Kidney capillary endothelial cell (primary cell): ENCODE results near the gene MEAK7.
A peak's percentile ranks its signal among the peaks of the same experiment; 100 is the strongest.

Experiments used
- DNase-seq: peaks from one replicate; pipeline ENCODE4 v3.0.0-alpha.2; 2018; ENCODE audit warnings: low spot score

MEAK7 gene, protein sequence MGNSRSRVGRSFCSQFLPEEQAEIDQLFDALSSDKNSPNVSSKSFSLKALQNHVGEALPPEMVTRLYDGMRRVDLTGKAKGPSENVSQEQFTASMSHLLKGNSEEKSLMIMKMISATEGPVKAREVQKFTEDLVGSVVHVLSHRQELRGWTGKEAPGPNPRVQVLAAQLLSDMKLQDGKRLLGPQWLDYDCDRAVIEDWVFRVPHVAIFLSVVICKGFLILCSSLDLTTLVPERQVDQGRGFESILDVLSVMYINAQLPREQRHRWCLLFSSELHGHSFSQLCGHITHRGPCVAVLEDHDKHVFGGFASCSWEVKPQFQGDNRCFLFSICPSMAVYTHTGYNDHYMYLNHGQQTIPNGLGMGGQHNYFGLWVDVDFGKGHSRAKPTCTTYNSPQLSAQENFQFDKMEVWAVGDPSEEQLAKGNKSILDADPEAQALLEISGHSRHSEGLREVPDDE

DNA sequence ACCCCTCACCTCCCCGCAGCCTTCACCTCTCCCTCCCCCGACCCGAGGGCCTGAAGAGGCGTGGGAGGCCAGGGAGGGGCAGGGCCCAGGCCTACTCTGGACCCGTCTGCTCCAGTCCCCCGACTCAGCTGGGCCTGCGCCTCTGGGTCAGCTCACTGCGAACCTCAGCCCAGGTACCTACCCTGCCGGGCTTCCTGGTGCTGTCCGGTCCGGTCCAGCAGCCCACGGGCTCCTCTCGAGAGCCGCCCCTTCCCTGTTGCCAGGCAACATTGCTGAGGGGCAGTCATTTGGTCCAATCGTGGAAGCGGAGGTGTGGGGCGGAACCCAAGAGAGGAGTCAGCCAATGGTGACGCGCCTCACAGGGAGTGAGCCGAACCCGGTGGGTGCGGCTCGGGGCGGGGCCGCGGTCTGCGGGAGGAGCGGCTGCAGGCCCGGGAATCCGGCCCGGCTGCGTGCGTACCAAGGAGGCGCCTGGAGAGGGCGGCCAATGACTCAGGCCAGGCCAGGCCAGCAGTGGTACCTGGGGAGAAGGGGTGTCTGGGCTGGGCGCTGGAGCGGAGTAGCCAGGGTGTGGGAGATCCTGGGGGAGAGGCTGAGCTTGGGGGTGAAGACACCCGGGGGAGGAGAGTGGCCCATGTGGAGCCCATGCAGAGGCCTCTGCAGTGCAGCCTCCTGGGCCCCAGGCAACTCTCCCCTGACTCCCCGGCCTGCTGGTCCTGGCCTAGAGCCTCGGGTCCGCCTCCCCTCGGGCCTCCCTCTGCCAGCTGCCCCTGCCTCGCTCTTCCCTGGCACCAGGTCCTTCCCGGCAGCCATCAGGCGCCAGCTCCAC, at the start of gene MEAK7:
TSS of gene MEAK7 (minus strand) at position 240 of the 829 bp plus-strand sequence. CDS start 6,573 bp downstream, outside the sequence.
- DNase-seq: peak; percentile 98

DNA sequence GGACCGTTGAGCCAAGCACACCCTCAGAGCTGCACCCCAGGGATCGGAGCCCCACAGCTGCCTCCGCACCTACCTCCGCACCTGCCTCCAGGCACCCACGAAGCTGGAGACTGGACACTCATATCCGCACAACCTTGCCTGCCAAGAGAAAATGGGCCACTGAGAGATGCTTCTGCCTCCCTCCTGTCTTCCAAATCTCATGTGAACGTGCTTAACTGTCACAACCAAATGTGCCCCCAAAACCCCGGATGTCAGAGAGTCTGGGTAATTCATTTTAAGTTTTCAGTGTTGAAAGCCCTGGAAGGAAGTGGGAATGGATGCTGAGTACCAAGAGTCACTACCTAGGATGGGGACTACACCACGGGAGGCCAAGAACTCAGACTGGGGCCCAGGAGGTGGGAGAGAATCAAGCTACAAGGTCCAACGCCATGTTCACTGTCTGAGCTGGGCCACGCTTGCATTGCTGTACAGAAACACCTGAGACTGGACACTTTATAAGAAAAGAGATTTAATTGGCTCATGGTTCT, 49.5 kb upstream of the MEAK7 start:
- DNase-seq: no peak

DNA sequence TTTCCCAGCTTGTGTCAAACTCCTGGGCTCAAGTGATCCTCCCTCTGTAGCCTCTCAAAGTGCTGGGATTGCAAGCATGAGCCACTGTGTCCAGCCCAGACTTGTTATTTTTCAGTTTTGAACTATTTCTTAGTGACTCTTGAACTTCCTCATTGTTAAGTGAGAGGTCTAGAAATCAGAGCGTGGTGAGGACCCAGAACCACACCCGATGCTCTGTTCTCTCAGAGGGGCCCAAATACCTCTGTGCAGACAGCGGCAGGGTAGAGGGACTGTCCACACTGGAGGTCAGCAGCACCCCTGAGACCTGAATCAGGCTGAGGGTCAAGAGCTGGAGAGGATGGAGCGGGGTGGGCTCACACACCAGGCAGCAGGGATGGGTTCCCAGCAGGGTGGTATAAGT, 47.7 kb upstream of the MEAK7 start:
- no peak for DNase-seq

DNA sequence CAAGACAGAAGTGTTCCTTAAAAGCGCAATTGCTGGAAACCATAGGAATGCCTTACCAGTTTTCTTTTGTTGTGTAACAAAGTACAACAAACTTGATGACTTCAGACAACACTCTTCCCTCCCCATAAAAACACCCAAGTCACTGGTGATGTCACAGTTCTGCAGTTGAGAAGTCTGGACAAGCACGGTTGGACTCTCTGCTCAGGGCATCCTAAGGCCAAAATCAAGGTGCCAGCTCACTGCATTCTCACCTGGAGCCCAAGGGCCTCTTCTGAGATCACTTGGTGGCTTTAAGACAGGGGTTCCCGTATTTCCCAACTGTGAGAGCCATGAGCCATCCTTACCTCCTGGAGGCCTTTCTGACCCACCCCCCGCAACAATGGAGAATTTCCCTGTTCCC, 45.6 kb upstream of the MEAK7 start:
- DNase-seq: peak; percentile 55

DNA sequence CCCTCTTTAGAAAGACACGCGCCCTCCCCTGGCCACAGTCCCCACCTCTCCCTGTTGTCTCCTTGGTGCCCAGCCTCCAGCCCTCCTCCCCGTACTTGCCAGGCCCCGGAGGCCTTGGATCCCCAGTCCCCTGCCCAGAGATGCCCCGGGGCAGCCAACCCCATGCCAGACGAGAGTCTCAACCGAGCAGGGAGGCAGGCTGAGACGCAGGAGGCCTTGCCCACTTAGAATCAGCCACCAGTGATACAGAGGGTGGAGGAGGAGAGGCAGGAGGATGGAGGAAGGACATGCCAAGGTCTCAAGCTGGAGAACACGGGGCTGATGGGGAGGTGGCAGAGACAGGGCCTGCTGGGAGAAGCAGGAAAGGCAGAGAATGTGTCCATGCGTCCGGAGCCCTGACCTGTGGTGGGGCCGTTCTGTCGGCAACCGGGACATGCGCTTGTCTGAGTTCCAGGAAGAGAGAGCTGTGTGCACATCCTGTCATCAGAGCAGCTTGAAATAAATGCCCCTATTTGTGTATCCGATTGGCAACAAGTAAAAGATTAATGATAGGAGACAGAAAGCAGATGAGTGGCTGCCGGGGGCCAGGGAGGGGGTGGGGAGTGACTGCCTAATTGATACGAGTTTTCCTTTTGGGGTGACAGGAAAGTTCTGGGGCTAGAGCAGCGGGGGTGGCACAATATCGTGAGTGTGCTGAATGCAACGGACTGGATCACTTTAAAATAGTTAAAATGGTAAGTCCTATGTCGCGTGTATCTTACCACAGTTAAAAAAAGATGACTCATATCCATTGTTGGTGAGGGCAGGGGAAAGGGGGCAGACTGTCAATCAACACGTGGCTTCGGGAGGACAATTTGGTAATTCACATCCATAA, 44.7 kb upstream of the MEAK7 start:
- peak; percentile 93 for DNase-seq

DNA sequence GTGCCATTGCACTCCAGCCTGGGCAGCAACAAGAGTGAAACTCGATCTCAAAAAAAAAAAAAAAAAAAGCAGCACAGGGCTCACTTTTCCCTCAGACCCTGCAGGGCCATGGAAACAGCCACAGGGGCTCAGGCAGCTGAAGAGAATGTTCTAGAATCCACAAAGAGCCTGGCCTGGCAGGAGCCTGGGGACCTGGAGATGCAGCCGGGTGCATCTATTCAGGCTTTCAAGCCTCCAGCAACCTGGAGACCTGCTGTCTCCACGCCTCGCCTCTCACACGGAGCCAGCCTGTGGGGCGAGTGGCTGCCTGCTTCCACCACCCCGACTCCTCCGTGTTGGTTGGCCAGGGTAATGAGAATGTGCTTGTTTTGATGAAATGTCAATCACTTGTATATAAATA, 44.0 kb upstream of the MEAK7 start:
- DNase-seq: no peak

DNA sequence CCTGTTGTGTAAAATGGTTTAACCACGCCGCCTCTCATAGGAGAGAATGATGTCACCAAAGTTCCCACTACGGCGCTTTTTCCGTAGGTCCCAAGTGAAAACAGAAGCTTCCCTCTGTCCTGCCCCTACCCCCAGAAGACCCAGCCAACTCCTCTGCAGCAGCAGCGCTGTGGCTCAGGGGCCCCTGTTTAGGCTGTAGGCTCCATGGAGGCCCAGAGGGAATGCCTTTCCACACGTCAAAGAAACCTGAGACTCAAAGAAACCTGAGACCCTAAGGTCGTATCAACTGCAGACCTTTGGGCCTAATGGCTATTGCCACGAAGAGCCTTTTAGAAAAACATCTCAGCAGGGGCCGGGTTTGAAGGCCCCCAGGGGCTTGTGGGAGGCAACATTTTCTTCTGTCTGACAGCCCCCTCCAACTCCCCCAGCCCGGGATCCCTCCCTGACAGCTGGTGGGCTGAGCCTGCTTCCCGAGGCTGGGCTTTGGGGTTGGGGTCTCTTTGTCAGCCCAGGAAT, 43.1 kb upstream of the MEAK7 start:
- DNase-seq: no peak

DNA sequence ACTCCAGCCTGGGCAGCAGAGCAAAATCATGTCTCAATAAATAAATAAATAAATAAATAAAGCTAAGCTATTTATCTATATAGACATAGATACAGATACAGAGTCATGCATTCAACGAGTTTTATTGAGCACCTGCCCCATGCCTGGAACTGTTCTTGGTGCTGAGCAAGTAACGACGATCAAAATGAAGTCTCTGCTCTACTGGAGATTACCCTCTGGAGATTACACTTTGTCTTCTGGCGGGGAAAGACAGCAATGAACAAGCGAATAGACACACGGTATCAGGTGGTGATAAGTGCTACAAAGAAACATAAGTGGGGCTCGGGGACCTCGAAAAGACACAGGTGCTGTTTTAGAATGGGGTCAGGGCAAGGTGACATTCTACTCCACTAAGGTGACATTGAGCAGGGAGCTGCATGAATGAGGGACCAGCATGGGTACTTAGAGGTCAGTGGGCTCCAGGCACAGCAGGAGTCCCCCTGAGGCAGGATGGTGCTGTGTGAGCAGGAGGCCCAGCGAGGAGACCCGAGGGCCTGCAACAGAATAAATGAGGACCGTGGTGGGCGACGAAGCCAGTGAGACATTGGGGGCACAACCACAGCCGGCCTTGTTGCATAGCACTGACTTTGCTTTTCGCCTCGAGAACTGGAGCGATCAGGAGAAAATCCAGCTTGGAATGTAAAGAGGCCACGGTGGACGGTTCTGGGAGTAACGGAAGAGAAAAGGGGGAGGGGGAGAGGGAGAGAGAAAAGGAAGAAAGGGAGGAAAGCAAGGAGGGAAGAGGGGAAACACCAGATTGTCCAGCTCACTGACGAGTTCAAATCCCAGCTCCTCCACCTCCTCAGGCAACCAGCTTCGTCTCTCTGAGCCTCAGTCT, 42.4 kb upstream of the MEAK7 start:
- DNase-seq: no peak

DNA sequence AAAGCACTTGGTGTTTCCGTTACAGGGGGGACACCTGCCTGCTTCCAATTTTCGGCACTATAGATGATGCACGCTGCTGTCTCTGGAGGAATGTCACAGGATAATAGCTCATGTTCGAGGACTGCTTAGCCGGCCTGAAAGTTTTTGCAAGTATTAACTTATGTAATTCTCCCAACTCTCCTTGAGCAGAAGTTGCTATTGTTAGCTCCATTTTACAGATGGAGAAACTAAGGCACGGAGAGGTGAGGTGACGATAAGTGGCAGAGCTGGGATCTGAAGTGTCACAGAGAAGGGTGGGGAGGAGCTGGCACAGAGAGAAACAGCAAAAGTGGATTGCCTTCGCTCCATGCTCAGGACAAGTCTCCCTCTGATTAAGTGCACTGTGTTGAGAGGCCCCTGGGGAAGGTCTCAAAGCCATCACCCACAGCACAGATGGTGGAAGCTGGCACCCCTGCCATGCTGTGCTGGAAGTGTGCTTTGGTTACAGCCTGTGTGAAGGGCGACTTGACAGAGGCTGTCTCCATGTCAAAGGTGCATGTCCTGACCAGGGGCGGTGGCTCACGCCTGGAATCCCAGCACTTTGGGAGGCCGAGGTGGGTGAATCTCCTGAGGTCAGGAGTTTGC, 40.8 kb upstream of the MEAK7 start:
- DNase-seq: no peak

DNA sequence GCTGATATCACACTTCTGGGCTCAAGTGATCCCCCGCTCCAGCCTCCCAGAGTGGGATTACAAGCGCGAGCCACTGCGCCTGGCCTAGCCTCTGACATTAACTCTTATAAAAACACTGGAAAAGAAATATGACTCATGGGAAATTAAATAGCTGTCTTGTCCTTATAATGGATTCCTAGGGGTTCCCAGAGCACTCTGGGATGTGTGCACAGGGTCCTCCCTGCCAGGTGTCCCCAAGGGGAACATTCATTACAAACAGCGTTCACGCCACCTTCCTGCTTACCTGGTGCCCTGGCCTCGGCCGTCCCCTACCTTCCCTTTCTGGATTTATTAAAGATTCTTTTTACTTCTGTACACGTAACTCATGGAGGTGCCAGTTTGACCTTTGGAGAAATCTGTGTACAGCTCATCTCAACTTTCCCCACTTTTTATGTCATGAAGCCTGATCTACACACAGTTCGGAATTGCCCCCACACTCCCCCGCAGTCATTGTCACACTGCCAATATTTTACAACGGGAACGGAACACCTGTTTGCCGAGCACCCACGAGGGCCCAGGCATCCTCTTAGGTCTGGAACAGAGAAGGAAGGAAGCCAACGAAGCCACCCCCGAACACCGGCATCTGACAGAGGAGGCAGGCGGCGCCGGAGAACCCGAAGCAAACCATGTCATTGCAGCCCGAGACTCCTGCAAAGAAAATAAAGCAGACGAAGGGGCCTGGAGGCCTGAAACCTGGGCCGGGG, 39.7 kb upstream of the MEAK7 start:
- no peak for DNase-seq

DNA sequence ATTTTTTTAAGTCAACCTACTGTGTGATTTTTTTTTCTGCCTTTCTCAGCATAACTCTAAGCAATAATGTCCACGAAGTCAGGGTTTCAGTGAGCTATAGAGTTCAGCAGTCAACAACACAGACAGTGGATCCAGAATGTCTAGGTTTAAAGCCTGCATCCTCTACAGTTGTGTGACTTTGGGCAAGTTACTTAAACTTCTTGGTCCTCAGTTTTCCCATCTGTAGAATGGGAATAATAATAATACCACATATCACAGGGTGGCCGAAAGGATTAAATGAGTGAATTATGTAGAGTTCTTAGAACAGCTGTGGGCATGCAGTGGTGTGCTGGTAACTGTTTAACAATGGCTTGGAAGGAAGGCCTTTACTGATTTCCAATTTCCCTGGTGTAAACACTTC, 38.8 kb upstream of the MEAK7 start:
- DNase-seq: no peak

DNA sequence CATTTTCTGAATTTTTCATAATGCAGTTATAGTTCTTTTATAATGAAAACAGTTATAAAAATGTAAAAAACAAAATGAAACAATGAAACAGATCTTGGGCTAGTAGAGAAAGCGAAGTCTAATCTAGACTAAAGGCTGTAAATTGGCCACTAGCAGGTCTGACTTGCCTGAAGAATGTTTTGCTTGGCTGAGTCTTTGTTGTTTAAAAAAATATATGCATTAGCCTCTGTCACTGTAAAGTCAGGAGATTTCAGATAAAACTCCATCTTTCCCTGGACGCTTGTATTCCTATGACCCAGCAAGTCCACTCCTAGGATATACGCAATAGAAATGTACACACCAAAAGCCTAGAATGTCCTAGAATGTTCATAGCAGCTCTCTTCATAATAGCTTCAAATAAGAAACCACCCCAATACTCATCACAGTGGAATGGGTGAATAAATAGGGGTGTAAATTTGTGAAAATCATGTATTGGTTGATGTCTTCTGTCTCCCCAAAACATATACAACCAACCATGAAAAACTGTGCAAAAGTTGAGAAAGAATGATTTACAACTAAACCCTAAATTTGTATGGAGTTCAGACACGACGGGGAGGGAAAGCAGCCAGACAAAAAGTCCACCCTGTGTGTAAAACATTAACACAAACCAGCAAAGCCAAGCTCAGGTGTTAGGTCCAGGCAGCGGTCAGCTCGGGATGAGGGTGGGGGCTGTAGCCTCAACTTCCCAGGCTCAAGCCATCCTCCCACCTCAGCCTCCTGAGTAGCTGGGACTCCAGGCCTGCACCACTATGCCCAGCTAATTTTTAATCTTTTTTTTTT, 37.7 kb upstream of the MEAK7 start:
- DNase-seq: no peak

DNA sequence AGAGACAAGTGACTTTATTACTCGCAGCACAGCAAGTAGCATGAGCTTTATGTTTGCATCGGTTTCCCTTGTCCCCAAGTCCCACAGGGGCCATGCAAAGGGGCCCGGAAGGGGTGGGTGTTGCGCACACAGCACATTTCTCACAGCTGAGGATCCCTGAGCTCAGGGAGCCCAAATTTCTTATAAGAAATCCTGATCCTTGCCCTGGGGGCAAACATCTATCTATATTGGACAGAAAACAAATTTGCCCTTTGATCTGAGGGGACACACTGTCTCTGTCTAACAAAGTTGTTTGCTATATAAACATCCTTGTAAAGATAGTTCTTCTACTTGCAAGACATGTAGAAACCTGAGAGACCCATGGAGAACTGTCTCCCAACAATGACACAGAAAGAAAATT, 35.7 kb upstream of the MEAK7 start:
- no peak for DNase-seq

DNA sequence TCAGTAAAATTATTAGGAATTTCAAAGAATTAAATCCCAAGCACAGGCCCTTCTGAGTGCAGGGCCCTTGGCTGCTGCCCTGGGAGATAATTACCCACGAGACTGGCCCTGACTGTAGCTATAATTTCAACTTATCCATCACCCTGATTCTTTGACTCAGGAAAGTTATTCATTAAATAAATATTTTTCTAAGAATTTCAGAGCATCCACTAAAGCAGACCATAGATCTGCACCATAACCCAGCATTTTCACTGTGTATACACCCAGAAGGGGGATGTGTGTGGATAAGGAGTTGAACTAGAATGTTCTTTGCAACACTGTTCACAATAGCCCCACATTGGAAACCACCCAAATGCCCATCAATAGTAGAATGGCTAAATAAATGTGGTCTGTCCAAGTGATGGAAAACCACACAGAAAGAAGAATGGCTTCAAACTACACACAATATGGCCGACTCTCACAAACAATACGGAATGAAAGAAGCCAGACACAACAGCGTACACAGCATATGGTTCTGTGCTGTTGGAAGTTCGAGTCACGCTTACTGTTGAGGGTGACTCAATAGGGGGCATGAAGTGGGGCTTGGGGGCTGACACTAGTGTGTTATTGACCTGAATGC, 33.9 kb upstream of the MEAK7 start:
- DNase-seq: no peak

DNA sequence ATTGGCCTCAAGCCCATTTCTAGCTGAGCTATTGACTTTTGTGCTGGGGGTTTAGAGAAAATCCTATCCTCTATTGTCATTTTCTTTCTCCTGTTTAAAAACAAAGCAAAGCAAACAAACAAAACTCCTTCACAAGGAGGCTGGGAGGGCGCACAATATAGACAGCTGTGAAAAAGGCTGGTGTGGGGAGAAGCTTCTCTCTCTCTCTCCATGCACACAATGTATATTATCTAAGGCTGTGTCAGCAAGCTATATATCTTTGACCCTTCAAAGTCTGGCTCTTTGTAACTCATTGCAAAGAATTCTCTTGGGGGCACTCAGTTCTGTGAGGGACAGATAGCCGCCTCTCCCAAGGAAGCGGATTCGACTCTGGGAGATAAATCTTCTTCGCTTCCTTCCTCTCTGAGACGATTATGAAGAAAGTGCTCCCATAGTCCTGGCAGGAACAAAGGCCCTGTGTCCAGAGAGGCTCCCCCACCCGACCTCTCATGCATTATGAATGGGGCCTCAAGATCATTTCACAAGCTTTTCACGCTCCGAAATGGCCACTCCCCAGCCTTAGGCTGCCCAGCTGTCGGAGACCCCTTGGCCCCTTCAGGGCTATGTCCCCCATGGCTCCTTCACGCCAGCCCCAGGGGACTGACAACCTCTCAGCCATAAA, 33.2 kb upstream of the MEAK7 start:
- DNase-seq: peak; percentile 47

DNA sequence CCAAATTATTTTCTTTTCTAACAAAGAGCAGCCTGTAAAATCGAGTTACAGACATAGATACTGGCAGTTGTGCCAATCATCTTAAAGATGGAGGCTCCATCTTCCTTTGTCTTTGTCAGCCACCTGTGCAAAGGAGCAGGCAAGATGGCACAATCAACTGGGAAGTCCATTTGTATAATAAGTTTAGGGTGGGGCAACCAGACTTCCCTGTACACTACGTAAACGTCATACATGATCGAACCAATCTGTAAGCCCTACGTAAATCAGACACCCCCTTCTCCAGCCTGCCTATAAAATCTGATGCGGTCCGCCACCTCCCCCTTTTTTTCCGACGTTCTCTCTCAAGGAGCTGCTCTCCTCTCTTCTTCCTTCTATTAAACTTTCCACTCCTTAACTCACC, 31.4 kb upstream of the MEAK7 start:
- DNase-seq: no peak

DNA sequence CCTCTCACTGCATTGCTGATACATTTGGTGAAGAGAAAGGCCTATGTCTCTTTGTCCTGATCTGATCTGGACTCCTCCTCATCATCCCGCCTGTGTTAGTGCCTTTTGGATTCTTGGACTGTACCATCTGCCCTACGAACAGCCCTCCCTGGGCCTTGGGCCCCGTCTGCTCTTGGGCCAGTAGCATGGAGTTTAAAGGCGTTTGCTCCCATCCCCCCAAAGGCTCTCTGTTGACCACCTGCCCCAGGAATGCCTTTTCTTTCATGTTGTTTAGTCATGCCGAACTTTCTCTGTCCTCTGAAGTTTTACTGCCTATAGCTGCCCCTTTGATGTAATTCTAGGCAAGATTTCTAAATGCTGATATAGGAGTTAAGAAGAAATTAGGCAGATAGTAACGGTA, 30.9 kb upstream of the MEAK7 start:
- DNase-seq: no peak

DNA sequence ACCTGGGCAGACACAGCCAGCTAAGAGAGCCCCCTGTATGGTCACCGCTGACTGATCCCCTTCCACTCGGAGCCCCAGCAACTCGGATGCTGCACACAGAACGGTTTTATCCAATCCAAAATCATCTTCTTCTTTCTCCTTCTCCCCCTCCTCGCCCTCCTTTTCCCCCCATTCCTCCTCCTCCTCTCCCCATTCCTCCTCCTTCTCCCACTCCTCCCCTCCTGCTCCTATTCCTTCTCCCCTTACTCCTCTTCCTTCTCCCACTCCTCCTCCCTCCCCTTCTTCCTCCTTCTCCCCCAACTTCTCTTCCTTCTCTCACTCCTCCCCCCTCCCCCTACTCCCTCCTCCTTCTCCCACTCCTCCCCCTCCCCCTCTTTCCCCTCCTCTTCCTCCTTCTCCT, 30.4 kb upstream of the MEAK7 start:
- DNase-seq: no peak
